Prostate gland (tissue), 2 donors: ENCODE measurements around the gene MEF2D. TPM values are rescaled to one million over a fixed set of nuclear protein-coding genes. Genes with fewer than 3 reads are reported as not detected.
A peak's percentile ranks its signal among the peaks of the same experiment; 100 is the strongest.

Source experiments
- DNase-seq: peaks from one replicate; pipeline ENCODE4 v3.0.0-alpha.2; 2019; ENCODE audit warnings: low spot score
- H3K27ac ChIP-seq, 2 donors: fragments of 200-600 bp; sonication (generic); 2 replicates each; pipeline ENCODE4 v1.5.1; 2017 to 2019
- H3K27me3 ChIP-seq: fragments of 200-600 bp; sonication (generic); replicated peaks from 2 replicates; pipeline ENCODE4 v1.5.1; 2019; ENCODE audit not compliant: insufficient read depth
- H3K36me3 ChIP-seq, 2 donors: fragments of 200-600 bp; sonication (generic); 1 replicate in 1 of 2; 2 replicates in 1 of 2; pipeline versions ENCODE4 v1.5.1 to v1.8.1; 2017 to 2019
- H3K4me1 ChIP-seq: fragments of 200-600 bp; sonication (generic); replicated peaks from 2 replicates; pipeline ENCODE4 v1.5.1; 2019
- H3K4me3 ChIP-seq, 2 donors: fragments of 200-600 bp; sonication (generic); 2 replicates each; pipeline ENCODE4 v1.5.1; 2017 to 2019
- H3K9me3 ChIP-seq: fragments of 200-600 bp; sonication (generic); 2 replicates; pipeline ENCODE4 v1.5.1; 2017
- POLR2A ChIP-seq: fragments of 450-650 bp; IDR thresholded peaks from one replicate; pipeline ENCODE4 v1.6.1; 2016; ENCODE audit warnings: antibody characterized with exemption, mild to moderate bottlenecking
- POLR2AphosphoS5 ChIP-seq: sonication (generic); formaldehyde crosslinking; IDR thresholded peaks from one replicate; pipeline ENCODE4 v1.6.1; 2017; ENCODE audit warnings: antibody characterized with exemption
- WGBS: methylation state at CpG from one replicate; pipeline ENCODE4 v1.1.5; 2018; 5-methylcytosine and 5-hydroxymethylcytosine counted together
- intact Hi-C: fragments of 100-400 bp; cut with DNase I; formaldehyde crosslinking; loops from one replicate; pipeline ENCODE4 v1.14.2; 2022
- total RNA-seq, 2 donors: library from RNA; depleted of rRNA; stranded (reverse); fragments of >200 nt; gene quantifications; one replicate each; pipeline ENCODE4 v1.1.0, GENCODE V29; 2016
- TF ChIP-seq, protein P1 (sequence below), 4 experiments: fragments of 200-600 bp in 2 of 4; fragments of 450-650 bp in 2 of 4; sonication (generic) in 2 of 4; IDR thresholded peaks; 1 replicate in 3 of 4; 2 replicates in 1 of 4; pipeline ENCODE4 v1.5.1; 2016 to 2019; ENCODE audit warnings: antibody characterized with exemption in 4 of 4, mild to moderate bottlenecking in 2 of 4, moderate library complexity in 2 of 4

MEF2D gene
- total RNA-seq, 2 donors from 2014 or later = 52.1 to 128 TPM

- Histone ChIP-seq H3K9me3 (no peaks in the 10 kb centered on the region), H3K27me3 (no peaks in the 10 kb centered on the region), H3K27ac (peak overlapping the region; percentile 99 to 100), H3K4me1 (peaks cover 53% of the 10 kb centered on the region), H3K36me3 (no peaks in the 10 kb centered on the region), H3K4me3 (no peak overlapping the region)
- no peak for DNase-seq
- intact Hi-C loops = no loop called here
- 55% methylated on average over 10 of the region's 10 CpGs for WGBS
- TF ChIP-seq, protein P1, sequence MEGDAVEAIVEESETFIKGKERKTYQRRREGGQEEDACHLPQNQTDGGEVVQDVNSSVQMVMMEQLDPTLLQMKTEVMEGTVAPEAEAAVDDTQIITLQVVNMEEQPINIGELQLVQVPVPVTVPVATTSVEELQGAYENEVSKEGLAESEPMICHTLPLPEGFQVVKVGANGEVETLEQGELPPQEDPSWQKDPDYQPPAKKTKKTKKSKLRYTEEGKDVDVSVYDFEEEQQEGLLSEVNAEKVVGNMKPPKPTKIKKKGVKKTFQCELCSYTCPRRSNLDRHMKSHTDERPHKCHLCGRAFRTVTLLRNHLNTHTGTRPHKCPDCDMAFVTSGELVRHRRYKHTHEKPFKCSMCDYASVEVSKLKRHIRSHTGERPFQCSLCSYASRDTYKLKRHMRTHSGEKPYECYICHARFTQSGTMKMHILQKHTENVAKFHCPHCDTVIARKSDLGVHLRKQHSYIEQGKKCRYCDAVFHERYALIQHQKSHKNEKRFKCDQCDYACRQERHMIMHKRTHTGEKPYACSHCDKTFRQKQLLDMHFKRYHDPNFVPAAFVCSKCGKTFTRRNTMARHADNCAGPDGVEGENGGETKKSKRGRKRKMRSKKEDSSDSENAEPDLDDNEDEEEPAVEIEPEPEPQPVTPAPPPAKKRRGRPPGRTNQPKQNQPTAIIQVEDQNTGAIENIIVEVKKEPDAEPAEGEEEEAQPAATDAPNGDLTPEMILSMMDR (IDR thresholded peaks at IDR 0.05) = no peak
- no peak for TF ChIP-seq POLR2A
- no peak for TF ChIP-seq POLR2AphosphoS5
Observed at GRCh38 chr1:156496211-156496761, 4.3 kb downstream of the MEF2D start.

- DNase-seq = no peak
- Histone ChIP-seq H3K27me3 (no peaks in the 10 kb centered on the region), H3K4me1 (peaks cover 59% of the 10 kb centered on the region), H3K4me3 (no peak overlapping the region), H3K9me3 (no peaks in the 10 kb centered on the region), H3K36me3 (no peaks in the 10 kb centered on the region), H3K27ac (peak overlapping the region; percentile 99 to 100)
- intact Hi-C loops = no loop called here
- 71% methylated on average over 9 of the region's 9 CpGs for WGBS
- no peak for TF ChIP-seq POLR2A
- TF ChIP-seq, protein P1 (IDR thresholded peaks at IDR 0.05) = no peak
- TF ChIP-seq POLR2AphosphoS5 = no peak
Observed at GRCh38 chr1:156495401-156496140, 5.0 kb downstream of the MEF2D start.

GRCh38 chr1:156494309-156494895 lies 6.2 kb downstream of the MEF2D start:
- H3K9me3 ChIP-seq = no peaks in the 10 kb centered on the region
- no peaks in the 10 kb centered on the region for H3K36me3 ChIP-seq
- no peak overlapping the region for H3K4me3 ChIP-seq
- 51% methylated on average over 7 of the region's 7 CpGs for WGBS
- no peaks in the 10 kb centered on the region for H3K27me3 ChIP-seq
- peak overlapping the region; percentile 80 to 86 for H3K27ac ChIP-seq
- H3K4me1 ChIP-seq = peaks cover 70% of the 10 kb centered on the region
- intact Hi-C loops = no loop called here
- TF ChIP-seq, protein P1 (IDR thresholded peaks at IDR 0.05) = no peak
- TF ChIP-seq POLR2AphosphoS5 (no peak), POLR2A (no peak)
- DNase-seq = no peak

DNA sequence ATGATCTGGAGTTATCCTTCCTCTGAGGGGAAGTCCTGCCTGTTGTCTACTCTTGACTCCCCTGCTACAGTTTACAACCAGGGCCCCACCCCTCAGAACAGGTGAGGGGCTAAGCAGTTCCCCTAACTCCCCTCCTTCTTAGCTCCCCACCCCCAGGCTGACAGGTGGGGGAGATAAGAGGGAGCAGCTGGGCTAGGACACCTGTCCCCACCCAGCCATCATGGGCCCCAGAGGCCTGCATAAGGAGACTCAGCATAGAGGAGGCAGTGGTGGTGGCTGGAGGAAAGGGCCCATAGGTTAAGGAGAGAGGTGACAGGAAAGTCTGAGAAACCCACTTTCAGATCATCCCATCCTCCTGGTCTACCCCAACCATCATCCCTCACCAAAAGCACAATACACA lies 6.8 kb downstream of the MEF2D start:
- Histone ChIP-seq H3K4me3 (peak overlapping the region in 1 of 2 donors; percentile 6), H3K4me1 (peaks cover 77% of the 10 kb centered on the region), H3K9me3 (no peaks in the 10 kb centered on the region), H3K27ac (peak overlapping the region; percentile 80 to 86), H3K27me3 (no peaks in the 10 kb centered on the region), H3K36me3 (no peaks in the 10 kb centered on the region)
- TF ChIP-seq POLR2AphosphoS5 (no peak), POLR2A (no peak)
- TF ChIP-seq, protein P1 (IDR thresholded peaks at IDR 0.05) = no peak
- DNase-seq = no peak
- intact Hi-C loops = no loop called here
